ENCODE results near the gene ADAMTSL1. TPM values are rescaled to one million over a fixed set of nuclear protein-coding genes. Genes with fewer than 3 reads are reported as not detected.
"Not testable (repeated sequence)": the region's sequence is repeated elsewhere in the genome, so short reads cannot be mapped to it uniquely, and the experiment has no call there.

ADAMTSL1 gene
- polyA plus RNA-seq, 6 donors from 2014 or later, result not detected

GRCh38 chr9:18928711-18929110 lies 454.8 kb downstream of the ADAMTSL1 start:
- no peaks in the 10 kb centered on the region for H3K4me1 Mint-ChIP-seq
- no peaks in the 10 kb centered on the region for H3K36me3 Mint-ChIP-seq
- no peak overlapping the region for H3K4me3 Mint-ChIP-seq
- peaks cover 0 to 6% (median 0%) of the 10 kb centered on the region in 3 donors for H3K27me3 Mint-ChIP-seq
- DNase-seq (no peak), ATAC-seq (ENCODE audit: low read depth in 2 of 2) (no peak)
- H3K9me3 Mint-ChIP-seq, result peaks cover 0 to 4% (median 0%) of the 10 kb centered on the region in 7 donors
- no peak overlapping the region for H3K27ac Mint-ChIP-seq

GRCh38 chr9:18930611-18931010 lies 456.7 kb downstream of the ADAMTSL1 start:
- H3K36me3 Mint-ChIP-seq; H3K4me3 Mint-ChIP-seq; H3K27me3 Mint-ChIP-seq; DNase-seq; H3K4me1 Mint-ChIP-seq; ATAC-seq (ENCODE audit: low read depth in 2 of 2); H3K27ac Mint-ChIP-seq; H3K9me3 Mint-ChIP-seq: not testable (repeated sequence)

- peaks cover 0 to 5% (median 0%) of the 10 kb centered on the region in 3 donors for H3K27me3 Mint-ChIP-seq
- no peak overlapping the region for H3K4me3 Mint-ChIP-seq
- H3K27ac Mint-ChIP-seq, result no peak overlapping the region
- DNase-seq (no peak), ATAC-seq (ENCODE audit: low read depth in 2 of 2) (no peak)
- H3K4me1 Mint-ChIP-seq, result no peaks in the 10 kb centered on the region
- H3K36me3 Mint-ChIP-seq, result no peaks in the 10 kb centered on the region
- peaks cover 0 to 14% (median 4%) of the 10 kb centered on the region in 7 donors for H3K9me3 Mint-ChIP-seq
These were observed 461.6 kb downstream of the ADAMTSL1 start for GRCh38 chr9:18935541-18935940.

- H3K4me3 Mint-ChIP-seq, result no peak overlapping the region
- H3K4me1 Mint-ChIP-seq, result no peaks in the 10 kb centered on the region
- peaks cover 0 to 5% (median under 1%) of the 10 kb centered on the region in 3 donors for H3K27me3 Mint-ChIP-seq
- no peak overlapping the region for H3K27ac Mint-ChIP-seq
- DNase-seq (no peak), ATAC-seq (ENCODE audit: low read depth in 2 of 2) (no peak)
- H3K36me3 Mint-ChIP-seq, result no peaks in the 10 kb centered on the region
- H3K9me3 Mint-ChIP-seq, result peaks cover 0 to 14% (median 4%) of the 10 kb centered on the region in 7 donors
These were observed 462.3 kb downstream of the ADAMTSL1 start for GRCh38 chr9:18936094-18936871.

- Mint-ChIP-seq H3K4me3 (no peak overlapping the region), H3K4me1 (no peaks in the 10 kb centered on the region), H3K9me3 (peaks cover 0 to 4% (median under 1%) of the 10 kb centered on the region in 7 donors), H3K36me3 (no peaks in the 10 kb centered on the region), H3K27me3 (peaks cover 8 to 14% (median 12%) of the 10 kb centered on the region in 3 donors), H3K27ac (no peak overlapping the region)
- ATAC-seq (ENCODE audit: low read depth in 2 of 2), result no peak
- no peak for DNase-seq
These were observed 466.0 kb downstream of the ADAMTSL1 start for GRCh38 chr9:18939943-18940342.

- no peaks in the 10 kb centered on the region for H3K36me3 Mint-ChIP-seq
- no peak overlapping the region for H3K4me3 Mint-ChIP-seq
- H3K4me1 Mint-ChIP-seq, result no peaks in the 10 kb centered on the region
- no peak overlapping the region for H3K27ac Mint-ChIP-seq
- H3K9me3 Mint-ChIP-seq, result peaks cover 0 to 5% (median 3%) of the 10 kb centered on the region in 7 donors
- DNase-seq, result no peak
- peaks cover 12 to 21% (median 14%) of the 10 kb centered on the region in 3 donors for H3K27me3 Mint-ChIP-seq
- no peak for ATAC-seq (ENCODE audit: low read depth in 2 of 2)
These were observed 467.2 kb downstream of the ADAMTSL1 start for GRCh38 chr9:18941060-18941740.

- ATAC-seq (ENCODE audit: low read depth in 2 of 2) (no peak), DNase-seq (no peak)
- no peak overlapping the region for H3K27ac Mint-ChIP-seq
- peaks cover 7 to 21% (median 14%) of the 10 kb centered on the region in 3 donors for H3K27me3 Mint-ChIP-seq
- no peak overlapping the region for H3K4me3 Mint-ChIP-seq
- no peaks in the 10 kb centered on the region for H3K4me1 Mint-ChIP-seq
- peaks cover 0 to 5% (median 0%) of the 10 kb centered on the region in 7 donors for H3K9me3 Mint-ChIP-seq
- H3K36me3 Mint-ChIP-seq, result no peaks in the 10 kb centered on the region
These were observed 468.8 kb downstream of the ADAMTSL1 start for GRCh38 chr9:18942801-18943200.

GRCh38 chr9:18947892-18948339 lies 474.0 kb downstream of the ADAMTSL1 start:
- ATAC-seq (ENCODE audit: low read depth in 2 of 2), result no peak

GRCh38 chr9:18951936-18952335 lies 478.0 kb downstream of the ADAMTSL1 start:
- ATAC-seq (ENCODE audit: low read depth in 2 of 2), result no peak
- Mint-ChIP-seq H3K27ac (no peak overlapping the region), H3K27me3 (peaks cover 0 to under 1% (median 0%) of the 10 kb centered on the region in 3 donors), H3K9me3 (peaks cover 0 to 2% (median 0%) of the 10 kb centered on the region in 7 donors), H3K4me3 (no peak overlapping the region), H3K36me3 (no peaks in the 10 kb centered on the region), H3K4me1 (no peaks in the 10 kb centered on the region)
- DNase-seq, result no peak

More at GRCh38 chr9:18947892-18948339, 474.0 kb downstream of the ADAMTSL1 start:
- H3K27me3 Mint-ChIP-seq, result peaks cover 0 to 10% (median 7%) of the 10 kb centered on the region in 3 donors
- no peaks in the 10 kb centered on the region for H3K36me3 Mint-ChIP-seq
- H3K27ac Mint-ChIP-seq, result no peak overlapping the region
- DNase-seq, result no peak
- H3K4me3 Mint-ChIP-seq, result no peak overlapping the region
- H3K9me3 Mint-ChIP-seq, result peaks cover 0 to 5% (median 1%) of the 10 kb centered on the region in 7 donors
- H3K4me1 Mint-ChIP-seq, result no peaks in the 10 kb centered on the region

- Mint-ChIP-seq H3K36me3 (no peaks in the 10 kb centered on the region), H3K27ac (no peak overlapping the region), H3K9me3 (peaks cover 0 to 4% (median 2%) of the 10 kb centered on the region in 7 donors), H3K4me1 (no peaks in the 10 kb centered on the region), H3K27me3 (peaks cover 0 to 6% (median 6%) of the 10 kb centered on the region in 3 donors), H3K4me3 (peak overlapping the region in 1 of 8 donors; percentile 6)
- ATAC-seq (ENCODE audit: low read depth in 2 of 2) (no peak), DNase-seq (no peak)
These were observed 481.7 kb downstream of the ADAMTSL1 start for GRCh38 chr9:18955626-18956025.

Data from naive B cell (primary cell).